Muscle of leg (tissue), 16 donors: ENCODE measurements around the gene AP1G2. TPM values are rescaled to one million over a fixed set of nuclear protein-coding genes. Genes with fewer than 3 reads are reported as not detected.

Source experiments
- DNase-seq: peaks from one replicate; pipeline ENCODE4 v3.0.0; 2013
- H3K27ac ChIP-seq: one replicate; pipeline ENCODE4 v1.5.1; 2013; ENCODE audit warnings: mild to moderate bottlenecking, low read length, control low read depth
- H3K27me3 ChIP-seq: one replicate; pipeline ENCODE4 v1.6.1; 2013; ENCODE audit warnings: low read length; ENCODE audit not compliant: control insufficient read depth, insufficient read depth
- H3K36me3 ChIP-seq: one replicate; pipeline ENCODE4 v1.6.1; 2013; ENCODE audit warnings: low read length; ENCODE audit not compliant: control insufficient read depth, insufficient read depth
- H3K4me1 ChIP-seq: one replicate; pipeline ENCODE4 v1.6.1; 2013; ENCODE audit warnings: low read length; ENCODE audit not compliant: control insufficient read depth, insufficient read depth
- H3K4me3 ChIP-seq: one replicate; pipeline ENCODE4 v1.5.1; 2013; ENCODE audit warnings: low read length, control low read depth
- H3K9me3 ChIP-seq: replicated peaks from 2 replicates; pipeline ENCODE4 v1.6.1; 2013; ENCODE audit warnings: low read depth, low read length; ENCODE audit not compliant: control insufficient read depth
- WGBS: methylation state at CpG from one replicate; pipeline ENCODE4 v1.1.5; 2013; ENCODE audit warnings: missing lambda C conversion rate; ENCODE audit not compliant: insufficient coverage; 5-methylcytosine and 5-hydroxymethylcytosine counted together
- long read RNA-seq, 11 donors: transcript quantifications; one replicate each; lab custom pipeline, GENCODE V29; 2026
- polyA plus RNA-seq, 8 donors: library from polyadenylated mRNA; unstranded; fragments of 120-200 nt; gene quantifications; one replicate each; pipeline versions ENCODE4 v1.2.1 to v1.2.3, GENCODE V29; 2013; ENCODE audit warnings: inconsistent platforms in 1 of 8, low replicate concordance in 1 of 8; ENCODE audit not compliant: insufficient read length in 8 of 8, insufficient read depth in 1 of 8
- total RNA-seq: library from RNA; stranded (reverse); fragments of 120-200 nt; gene quantifications from one replicate; pipeline ENCODE4 v1.2.4, GENCODE V29; 2013

The AP1G2 gene, protein sequence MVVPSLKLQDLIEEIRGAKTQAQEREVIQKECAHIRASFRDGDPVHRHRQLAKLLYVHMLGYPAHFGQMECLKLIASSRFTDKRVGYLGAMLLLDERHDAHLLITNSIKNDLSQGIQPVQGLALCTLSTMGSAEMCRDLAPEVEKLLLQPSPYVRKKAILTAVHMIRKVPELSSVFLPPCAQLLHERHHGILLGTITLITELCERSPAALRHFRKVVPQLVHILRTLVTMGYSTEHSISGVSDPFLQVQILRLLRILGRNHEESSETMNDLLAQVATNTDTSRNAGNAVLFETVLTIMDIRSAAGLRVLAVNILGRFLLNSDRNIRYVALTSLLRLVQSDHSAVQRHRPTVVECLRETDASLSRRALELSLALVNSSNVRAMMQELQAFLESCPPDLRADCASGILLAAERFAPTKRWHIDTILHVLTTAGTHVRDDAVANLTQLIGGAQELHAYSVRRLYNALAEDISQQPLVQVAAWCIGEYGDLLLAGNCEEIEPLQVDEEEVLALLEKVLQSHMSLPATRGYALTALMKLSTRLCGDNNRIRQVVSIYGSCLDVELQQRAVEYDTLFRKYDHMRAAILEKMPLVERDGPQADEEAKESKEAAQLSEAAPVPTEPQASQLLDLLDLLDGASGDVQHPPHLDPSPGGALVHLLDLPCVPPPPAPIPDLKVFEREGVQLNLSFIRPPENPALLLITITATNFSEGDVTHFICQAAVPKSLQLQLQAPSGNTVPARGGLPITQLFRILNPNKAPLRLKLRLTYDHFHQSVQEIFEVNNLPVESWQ
- total RNA-seq = 9.5 TPM
- polyA plus RNA-seq = 10 to 100 TPM; 13.9 to 30.0 (median 19.7) TPM
- long read RNA-seq, donor 1 = 0 reads
- long read RNA-seq, donor 2, partial matches to known transcripts = 0 of 1 reads
- long read RNA-seq, donor 2, other reads (novel, unspliced or antisense) = 0 of 1 reads
- long read RNA-seq, donor 3, partial matches to known transcripts = 0 of 1 reads
- long read RNA-seq, donor 3, other reads (novel, unspliced or antisense) = 0 of 1 reads
- long read RNA-seq, donor 4 = 0 reads
- long read RNA-seq, donor 5, partial matches to known transcripts = 0 of 2 reads
- long read RNA-seq, donor 5, other reads (novel, unspliced or antisense) = 0 of 2 reads
- long read RNA-seq, donor 6, partial matches to known transcripts = 0 of 1 reads
- long read RNA-seq, donor 6, other reads (novel, unspliced or antisense) = 0 of 1 reads
- long read RNA-seq, donor 7 = 0 reads
- long read RNA-seq, donor 8 = 0 reads
- long read RNA-seq, donor 9, partial matches to known transcripts = 0 of 1 reads
- long read RNA-seq, donor 9, other reads (novel, unspliced or antisense) = 0 of 1 reads
- long read RNA-seq, donor 10, partial matches to known transcripts = 0 of 1 reads
- long read RNA-seq, donor 10, other reads (novel, unspliced or antisense) = 0 of 1 reads
- long read RNA-seq, donor 11 = 0 reads

DNA sequence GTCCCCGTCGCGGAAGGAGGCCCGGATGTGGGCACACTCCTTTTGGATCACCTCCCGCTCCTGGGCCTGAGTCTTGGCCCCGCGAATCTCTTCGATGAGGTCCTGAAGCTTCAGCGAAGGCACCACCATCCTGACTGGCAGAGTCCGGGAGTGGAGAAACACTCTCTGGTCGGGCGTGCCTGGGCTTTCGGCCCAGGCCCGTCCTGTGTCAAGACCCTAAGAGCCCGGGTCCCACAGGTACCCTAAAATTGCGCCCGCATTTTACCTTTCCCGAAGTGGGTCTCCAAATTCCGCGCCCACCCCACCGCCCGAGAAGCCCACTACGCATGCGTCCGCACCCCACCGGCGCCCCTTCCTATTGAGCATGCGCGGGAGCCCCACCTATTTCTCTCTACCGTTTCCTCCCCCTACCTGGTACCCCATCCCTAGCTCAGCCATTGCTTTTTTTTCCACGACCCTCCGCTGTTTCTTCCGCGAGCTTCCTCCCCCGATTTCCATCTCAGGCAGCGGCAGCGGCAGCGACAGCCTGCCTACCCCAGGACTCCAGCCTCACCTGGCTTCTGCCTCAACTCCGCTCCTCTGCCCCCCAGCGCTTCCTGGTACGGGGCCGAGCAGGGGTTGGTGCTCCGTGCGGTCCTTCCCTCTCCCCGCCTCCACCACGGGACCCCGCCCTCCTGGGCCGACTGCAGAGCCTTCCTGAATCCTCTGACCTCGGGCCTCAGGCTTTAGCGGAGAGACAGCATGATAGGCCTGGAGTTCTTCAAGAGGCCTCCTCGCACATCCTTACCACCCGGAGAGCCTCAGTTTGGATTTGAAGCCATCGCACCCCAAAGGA is at the start of gene AP1G2:
Gene AP1G2 (minus strand): TSS at position 606 of the 835 bp plus-strand sequence. CDS start 477 bp downstream, at position 129.
- Histone ChIP-seq H3K9me3 (no peaks in the 10 kb centered on the region), H3K4me1 (peaks cover 16% of the 10 kb centered on the region), H3K4me3 (peak within 1 kb of the TSS; percentile 56), H3K27ac (peak within 1 kb of the TSS; percentile 2), H3K27me3 (peaks cover 17% of the 10 kb centered on the region), H3K36me3 (no peaks in the 10 kb centered on the region)
- peak; percentile 89 for DNase-seq
- 0% methylated on average over 50 of the region's 53 CpGs for WGBS

DNA sequence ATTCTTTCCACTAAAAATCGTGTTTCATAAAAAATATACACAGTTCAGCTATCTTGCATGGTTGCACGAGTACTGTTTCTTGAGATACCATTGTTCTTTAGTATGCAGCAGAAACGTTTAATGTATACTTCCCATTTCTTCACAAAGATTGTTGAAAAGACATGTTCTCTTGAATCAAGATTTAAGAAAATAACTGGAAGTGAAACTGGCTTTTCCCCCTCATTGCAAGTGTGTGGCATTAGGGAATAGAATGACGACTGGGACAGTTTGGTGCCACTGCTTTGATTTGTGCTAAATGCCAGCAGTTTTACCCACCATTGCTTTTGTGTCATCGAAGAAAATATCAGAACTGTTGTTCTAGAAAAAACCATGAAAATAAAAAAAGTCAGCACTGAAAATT is 48.3 kb upstream of the AP1G2 start:
- no CpG with 5 or more reads among the region's 5 CpGs for WGBS

DNA sequence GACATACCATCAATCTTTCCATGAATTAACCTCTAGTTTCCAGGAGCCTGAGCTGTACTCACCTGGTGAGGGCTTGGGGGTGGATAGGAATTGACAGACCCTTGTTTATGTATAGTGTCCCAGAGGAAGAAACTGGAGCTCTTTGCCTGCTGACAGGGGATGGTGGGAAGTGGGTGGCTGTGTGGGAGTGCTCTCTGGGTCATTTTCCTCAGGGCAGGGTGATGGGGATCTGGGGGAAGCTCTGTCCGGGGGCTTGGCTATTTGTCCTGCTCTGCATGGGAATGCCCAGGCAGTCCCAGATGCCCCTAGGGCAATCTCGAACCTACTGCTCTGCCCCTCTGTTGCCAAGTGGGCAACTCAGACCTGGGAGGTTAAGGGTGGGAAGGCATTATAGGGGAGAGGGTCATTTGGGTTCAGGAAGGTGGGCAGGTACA is 46.8 kb upstream of the AP1G2 start:
- no peak overlapping the region for H3K27ac ChIP-seq
- H3K36me3 ChIP-seq = no peaks in the 10 kb centered on the region
- H3K4me3 ChIP-seq = no peak overlapping the region
- H3K9me3 ChIP-seq = no peaks in the 10 kb centered on the region
- H3K27me3 ChIP-seq = peaks cover 2% of the 10 kb centered on the region
- no peak for DNase-seq
- H3K4me1 ChIP-seq = no peaks in the 10 kb centered on the region
- WGBS = 52% methylated on average over 2 of the region's 2 CpGs

More for the DNA sequence above, 48.3 kb upstream of the AP1G2 start:
- Histone ChIP-seq H3K27me3 (peaks cover under 1% of the 10 kb centered on the region), H3K9me3 (no peaks in the 10 kb centered on the region), H3K36me3 (no peaks in the 10 kb centered on the region), H3K27ac (no peak overlapping the region), H3K4me3 (no peak overlapping the region), H3K4me1 (no peaks in the 10 kb centered on the region)
- peak; percentile 53 for DNase-seq

DNA sequence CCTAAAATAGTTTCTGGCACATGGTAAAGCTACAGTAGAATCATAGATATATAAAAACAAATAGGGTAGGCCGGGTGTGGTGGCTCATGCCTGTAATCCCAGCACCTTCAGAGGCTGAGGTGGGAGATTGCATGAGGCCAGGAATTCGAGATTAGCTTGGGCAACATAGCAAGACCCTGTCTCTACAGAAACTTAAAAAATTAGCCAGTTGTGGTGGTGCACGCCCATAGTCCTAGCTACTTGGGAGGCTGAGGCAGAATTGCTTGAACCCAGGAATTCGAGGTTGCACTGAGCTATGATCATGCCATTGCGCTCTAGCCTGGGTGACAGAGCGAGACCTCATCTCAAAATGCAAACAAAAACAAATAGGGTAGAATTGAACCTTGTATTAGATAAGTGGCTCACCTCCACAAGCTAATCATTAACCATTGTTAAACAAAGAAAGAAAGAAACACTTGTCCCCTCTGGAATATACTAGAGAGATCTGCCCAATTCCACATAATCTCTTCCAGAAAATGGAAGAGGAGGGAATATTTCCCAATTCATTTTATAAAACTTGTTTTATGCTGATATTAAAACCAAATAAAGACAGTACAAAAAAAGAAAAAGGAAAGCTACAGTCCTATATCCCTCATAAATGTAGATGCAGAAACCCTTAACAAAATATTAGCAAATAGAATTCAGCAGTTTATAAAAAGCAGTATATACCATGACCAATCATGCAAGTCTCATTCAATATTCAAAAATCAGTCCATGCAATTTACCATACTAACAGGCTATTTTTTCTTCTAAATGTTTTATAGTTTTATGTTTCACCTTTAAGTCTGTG is 45.9 kb upstream of the AP1G2 start:
- no peak for DNase-seq
- H3K27me3 ChIP-seq = peaks cover 2% of the 10 kb centered on the region
- no peak overlapping the region for H3K4me3 ChIP-seq
- 72% methylated on average over 2 of the region's 6 CpGs for WGBS
- no peak overlapping the region for H3K27ac ChIP-seq
- H3K4me1 ChIP-seq = no peaks in the 10 kb centered on the region
- no peaks in the 10 kb centered on the region for H3K36me3 ChIP-seq
- no peaks in the 10 kb centered on the region for H3K9me3 ChIP-seq

DNA sequence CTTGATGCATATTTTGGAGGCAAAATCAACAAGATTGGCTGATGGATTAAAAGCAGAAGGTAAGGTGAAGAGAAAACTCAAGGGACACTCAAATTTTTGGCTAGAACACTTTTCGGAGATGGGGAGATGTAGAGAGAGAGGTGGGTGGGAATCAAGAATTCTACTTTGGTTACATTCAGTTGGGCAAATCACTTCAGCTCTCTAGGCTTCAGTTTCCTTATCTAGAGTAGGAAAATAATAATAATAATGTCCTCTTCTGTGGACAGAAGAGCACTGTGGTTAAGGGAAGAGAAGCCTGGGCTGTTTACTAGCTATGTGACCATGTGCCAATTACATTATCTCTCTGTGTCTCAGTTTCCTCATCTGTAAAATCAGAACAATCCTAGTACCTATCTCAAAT is 45.2 kb upstream of the AP1G2 start:
- H3K4me3 ChIP-seq = no peak overlapping the region
- no peaks in the 10 kb centered on the region for H3K36me3 ChIP-seq
- no peak overlapping the region for H3K27ac ChIP-seq
- no peaks in the 10 kb centered on the region for H3K4me1 ChIP-seq
- DNase-seq = no peak
- peaks cover 2% of the 10 kb centered on the region for H3K27me3 ChIP-seq
- WGBS = 100% methylated on average over 1 of the region's 1 CpG
- no peaks in the 10 kb centered on the region for H3K9me3 ChIP-seq

DNA sequence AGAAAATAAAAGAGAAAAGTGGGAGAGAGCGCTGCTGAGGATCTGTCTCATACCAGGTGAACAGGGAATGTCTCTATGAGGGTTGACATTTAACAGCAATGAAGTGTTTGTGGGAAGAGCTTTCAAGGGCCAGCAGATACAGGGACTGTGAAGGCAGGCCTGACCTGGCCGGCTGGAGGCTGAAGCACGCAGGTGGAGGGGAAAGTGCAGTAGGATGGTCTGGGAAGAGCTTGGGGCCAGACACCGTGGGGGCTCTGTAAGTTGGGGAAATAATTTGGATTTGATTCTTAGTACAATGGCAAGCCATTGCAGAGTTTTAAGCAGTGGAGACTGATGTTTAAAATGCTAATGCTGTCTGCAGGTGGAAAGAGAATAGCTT is 44.8 kb upstream of the AP1G2 start:
- no peak overlapping the region for H3K4me3 ChIP-seq
- no peaks in the 10 kb centered on the region for H3K36me3 ChIP-seq
- H3K9me3 ChIP-seq = no peaks in the 10 kb centered on the region
- DNase-seq = no peak
- peaks cover 2% of the 10 kb centered on the region for H3K27me3 ChIP-seq
- H3K27ac ChIP-seq = no peak overlapping the region
- 52% methylated on average over 3 of the region's 4 CpGs for WGBS
- H3K4me1 ChIP-seq = no peaks in the 10 kb centered on the region

DNA sequence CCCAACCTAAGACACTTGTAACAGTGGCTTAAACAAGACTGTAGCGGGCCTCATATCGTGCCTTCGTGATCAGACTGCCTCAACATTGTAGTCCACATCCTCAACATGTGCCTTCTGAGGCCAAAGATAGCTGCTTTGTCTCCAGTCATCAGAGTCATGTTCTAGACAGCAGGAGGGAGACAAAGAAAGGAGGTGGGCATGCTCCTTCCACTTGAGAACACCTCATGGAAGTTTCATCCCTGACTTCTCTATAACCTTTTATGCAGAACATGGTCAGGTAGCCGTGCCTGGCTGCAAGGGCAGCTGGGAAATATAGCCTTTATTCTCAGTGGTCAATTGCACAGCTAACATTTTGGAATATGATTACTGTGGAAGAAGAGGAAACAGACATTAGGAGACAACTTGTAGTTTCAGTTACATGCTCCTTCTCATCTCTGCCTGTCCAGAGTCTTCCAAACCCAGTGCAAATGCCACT is 43.3 kb upstream of the AP1G2 start:
- Histone ChIP-seq H3K27me3 (peaks cover 2% of the 10 kb centered on the region), H3K4me3 (no peak overlapping the region), H3K4me1 (no peaks in the 10 kb centered on the region), H3K36me3 (no peaks in the 10 kb centered on the region), H3K9me3 (no peaks in the 10 kb centered on the region), H3K27ac (no peak overlapping the region)
- no peak for DNase-seq
- 80% methylated on average over 1 of the region's 4 CpGs for WGBS

DNA sequence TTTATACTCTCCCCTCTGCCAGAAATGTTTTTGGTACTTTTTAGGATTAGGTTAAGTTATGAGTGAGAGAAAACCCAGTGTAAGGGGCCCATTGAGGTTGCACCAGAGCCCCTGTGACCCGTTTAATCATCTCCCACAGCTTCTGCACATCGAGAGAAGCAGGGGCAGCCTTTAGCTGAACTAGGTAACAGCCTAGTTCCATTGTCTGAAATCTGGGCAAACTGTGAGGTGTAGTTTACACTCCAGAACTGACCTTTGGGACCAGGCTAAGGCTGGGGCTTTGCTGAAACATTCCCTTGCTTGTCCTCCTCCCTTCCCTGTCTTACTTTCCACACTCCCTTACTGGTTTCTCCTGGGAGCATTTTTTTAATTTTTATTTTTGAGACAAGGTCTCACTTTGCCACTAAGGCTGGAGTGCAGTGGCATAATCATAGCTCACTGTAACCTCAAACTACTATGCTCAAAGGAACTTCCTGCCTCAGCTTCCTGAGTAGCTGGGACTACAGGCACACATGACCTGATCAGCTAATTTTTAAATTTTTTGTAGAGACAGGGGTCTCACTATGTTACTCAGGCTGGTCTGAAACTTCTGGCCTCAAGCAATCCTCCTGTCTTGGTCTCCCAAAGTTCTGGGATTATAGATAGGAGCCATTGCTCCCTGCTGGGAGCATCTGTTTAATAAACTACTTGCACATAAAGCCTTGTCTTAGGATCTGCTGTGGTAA is 42.7 kb upstream of the AP1G2 start:
- no CpG with 5 or more reads among the region's 2 CpGs for whole genome bisulfite sequencing
- no peak overlapping the region for H3K4me3 ChIP-seq
- H3K9me3 ChIP-seq = no peaks in the 10 kb centered on the region
- H3K27me3 ChIP-seq = peaks cover 2% of the 10 kb centered on the region
- H3K27ac ChIP-seq = no peak overlapping the region
- H3K4me1 ChIP-seq = no peaks in the 10 kb centered on the region
- no peaks in the 10 kb centered on the region for H3K36me3 ChIP-seq
- no peak for DNase-seq
